Suprapubic skin (tissue), 4 donors: ENCODE data around the gene FAM228A.

Experiments used
- CTCF ChIP-seq, 2 donors: fragments of 200-600 bp in 1 of 2; fragments of 450-650 bp in 1 of 2; sonication (generic) in 1 of 2; IDR thresholded peaks; one replicate each; pipeline ENCODE4 v1.5.1; 2016 to 2019; ENCODE audit warnings: antibody characterized with exemption in 2 of 2, mild to moderate bottlenecking in 1 of 2, moderate library complexity in 1 of 2
- EP300 ChIP-seq: sonication (generic); formaldehyde crosslinking; IDR thresholded peaks from one replicate; pipeline ENCODE4 v1.6.1; 2017; ENCODE audit warnings: antibody characterized with exemption
- POLR2A ChIP-seq, 2 donors: fragments of 450-650 bp; IDR thresholded peaks; one replicate each; pipeline ENCODE4 v1.6.1; 2017; ENCODE audit warnings: antibody characterized with exemption in 2 of 2, mild to moderate bottlenecking in 2 of 2, moderate library complexity in 2 of 2
- POLR2AphosphoS5 ChIP-seq, 3 donors: sonication (generic); formaldehyde crosslinking; IDR thresholded peaks; one replicate each; pipeline ENCODE4 v1.6.1; 2017; ENCODE audit warnings: antibody characterized with exemption in 3 of 3

DNA sequence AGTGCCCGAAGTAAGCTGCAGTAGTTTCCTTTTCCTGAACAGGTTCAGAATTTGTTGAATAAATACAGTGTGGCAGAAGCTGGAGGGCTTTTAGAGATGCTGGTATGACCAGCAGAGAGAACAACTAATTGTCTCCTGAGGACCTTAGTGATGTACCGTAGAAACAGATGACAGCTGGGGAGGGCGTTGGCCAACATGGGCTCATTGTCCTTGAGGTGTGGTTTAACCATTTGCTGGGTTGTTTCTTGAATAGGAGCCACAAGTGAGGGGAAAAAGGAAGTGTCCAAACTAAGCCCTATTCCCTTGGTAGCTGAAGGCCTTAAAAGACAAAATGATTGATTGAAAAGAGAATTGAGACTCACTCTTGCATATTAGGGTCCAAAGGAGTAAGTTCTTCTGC is 11.7 kb upstream of the FAM228A start:
- TF ChIP-seq CTCF (IDR thresholded peaks at IDR 0.05), result no peak
- no peak for TF ChIP-seq POLR2A (IDR thresholded peaks at IDR 0.05)
- no peak for TF ChIP-seq EP300
- no peak for TF ChIP-seq POLR2AphosphoS5 (IDR thresholded peaks at IDR 0.05)
